ENCODE data around the gene EEF1AKMT1. TPM values are rescaled to one million over a fixed set of nuclear protein-coding genes. Genes with fewer than 3 reads are reported as not detected.
A peak's percentile ranks its signal among the peaks of the same experiment; 100 is the strongest.

The EEF1AKMT1 gene
- total and polyA plus RNA-seq, 12 donors = 6.1 to 10.2 (median 8.3) TPM

GRCh38 chr13:20774746-20775145 is 985 bp upstream of the EEF1AKMT1 start:
- WGBS, 2 donors = 58 to 76% methylated on average over 1 of the region's 1 CpG
- no peak overlapping the region for H3K27ac ChIP-seq
- peaks cover 0 to 32% (median 0%) of the 10 kb centered on the region in 9 donors for H3K36me3 ChIP-seq

GRCh38 chr13:20772401-20773131 is 1.2 kb downstream of the EEF1AKMT1 start:
- Histone ChIP-seq H3K27me3 (no peaks in the 10 kb centered on the region), H3K27ac (peak overlapping the region in 9 of 10 donors; percentile 86 to 95 (median 89)), H3K36me3 (peaks cover 0 to 24% (median 0%) of the 10 kb centered on the region in 9 donors), H3K4me3 (peak overlapping the region; percentile 52 to 86 (median 66)), H3K9me3 (peaks cover 0 to 29% (median 6%) of the 10 kb centered on the region in 11 donors), H3K4me1 (peaks cover 0 to 15% (median 9%) of the 10 kb centered on the region in 9 donors)
- 88 to 90% methylated on average over 10 of the region's 10 CpGs for WGBS, 2 donors
- TF ChIP-seq CTCF (IDR thresholded peaks at IDR 0.05) = no peak
- DNase-seq (no peak), ATAC-seq (no peak)
- intact Hi-C loops (cut with DNase I) = loop anchor here in 4 of 10 donors (5.0 to 10.0 kb wide), 3 partner anchors 50 to 60 kb away; no protein-coding TSS in a partner anchor

More at GRCh38 chr13:20774746-20775145, 985 bp upstream of the EEF1AKMT1 start:
- DNase-seq (no peak), ATAC-seq (no peak)
- intact Hi-C loops (cut with DNase I) = loop anchor here in 4 of 10 donors (5.0 to 10.0 kb wide), 4 partner anchors 38 to 62 kb away; no protein-coding TSS in a partner anchor
- Histone ChIP-seq H3K27me3 (no peaks in the 10 kb centered on the region), H3K4me3 (no peak overlapping the region), H3K9me3 (peaks cover 0 to 8% (median 0%) of the 10 kb centered on the region in 11 donors), H3K4me1 (peaks cover 0 to 15% (median 9%) of the 10 kb centered on the region in 9 donors)
- TF ChIP-seq CTCF (IDR thresholded peaks at IDR 0.05) = no peak

- 97 to 100% methylated on average over 1 of the region's 1 CpG for WGBS, 2 donors
- TF ChIP-seq CTCF (IDR thresholded peaks at IDR 0.05) = no peak
- no peak for DNase-seq
- no peaks in the 10 kb centered on the region for H3K27me3 ChIP-seq
- H3K4me3 ChIP-seq = no peak overlapping the region
- no peak for ATAC-seq
- H3K36me3 ChIP-seq = peaks cover 0 to 19% (median 0%) of the 10 kb centered on the region in 9 donors
- H3K27ac ChIP-seq = no peak overlapping the region
- H3K4me1 ChIP-seq = peaks cover 0 to 15% (median 9%) of the 10 kb centered on the region in 9 donors
- intact Hi-C loops (cut with DNase I) = loop anchor here in 4 of 10 donors (5.0 to 10.0 kb wide), 3 partner anchors 52 to 58 kb away; no protein-coding TSS in a partner anchor
- H3K9me3 ChIP-seq = peaks cover 0 to 42% (median 14%) of the 10 kb centered on the region in 11 donors
Measured at GRCh38 chr13:20769834-20770233, 3.9 kb downstream of the EEF1AKMT1 start.

GRCh38 chr13:20769091-20769490 is 4.7 kb downstream of the EEF1AKMT1 start:
- 73% methylated on average over 2 of the region's 2 CpGs for WGBS, 2 donors
- TF ChIP-seq CTCF (IDR thresholded peaks at IDR 0.05) = no peak
- intact Hi-C loops (cut with DNase I) = no loop called here
- H3K4me3 ChIP-seq = no peak overlapping the region
- no peak overlapping the region for H3K27ac ChIP-seq
- peaks cover 0 to 19% (median 0%) of the 10 kb centered on the region in 9 donors for H3K36me3 ChIP-seq
- DNase-seq = no peak
- H3K4me1 ChIP-seq = peaks cover 0 to 12% (median 9%) of the 10 kb centered on the region in 9 donors
- no peaks in the 10 kb centered on the region for H3K27me3 ChIP-seq
- ATAC-seq = no peak
- H3K9me3 ChIP-seq = peaks cover 0 to 42% (median 14%) of the 10 kb centered on the region in 11 donors
